Panc1 (cell line): ENCODE measurements around the gene SCAMP1.

Source experiments
- CTCF ChIP-seq: fragments of 450-650 bp; IDR thresholded peaks from 2 replicates; pipeline ENCODE4 v1.5.1; 2017; ENCODE audit warnings: mild to moderate bottlenecking
- POLR2AphosphoS5 ChIP-seq: IDR thresholded peaks from 2 replicates; pipeline ENCODE4 v1.6.1; 2012; ENCODE audit warnings: mild to moderate bottlenecking, low read depth, low read length, moderate library complexity
- SIN3A ChIP-seq: IDR thresholded peaks from 2 replicates; pipeline ENCODE4 v1.6.1; 2012; ENCODE audit warnings: low read depth, mild to moderate bottlenecking, low read length, moderate library complexity, borderline replicate concordance; ENCODE audit not compliant: insufficient read depth

DNA sequence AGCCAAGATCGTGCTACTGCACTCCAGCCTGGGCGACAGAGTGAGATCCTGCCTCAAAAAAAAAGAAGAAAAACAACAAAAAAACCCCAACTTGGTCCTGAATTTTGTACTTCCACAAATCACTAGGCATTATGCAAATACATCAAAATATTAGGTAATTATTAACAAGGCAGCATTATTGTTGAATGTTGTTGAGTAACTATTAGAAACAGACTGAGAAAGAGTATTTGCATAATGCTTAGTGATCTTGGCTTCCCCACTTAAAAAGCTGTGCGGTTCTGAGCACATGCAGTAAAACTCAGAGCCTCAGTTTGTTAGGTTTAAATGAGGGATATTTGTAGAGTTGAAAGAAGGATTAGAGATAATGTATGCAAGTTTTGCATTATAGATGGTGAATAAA lies 64.2 kb downstream of the SCAMP1 start:
- TF ChIP-seq CTCF (no peak), SIN3A (no peak), POLR2AphosphoS5 (no peak)
